COLO829 (cell line): Measurements from ENCODE around the gene LHCGR.
"Not testable (repeated sequence)": the region's sequence is repeated elsewhere in the genome, so short reads cannot be mapped to it uniquely, and the experiment has no call there.

ENCODE experiments used
- DNase-seq: peaks from one replicate; pipeline ENCODE4 v3.0.0; 2012; ENCODE audit warnings: low spot score

Gene LHCGR

GRCh38 chr2:48709096-48710034 lies 46.2 kb downstream of the LHCGR start:
- no peak for DNase-seq

DNA sequence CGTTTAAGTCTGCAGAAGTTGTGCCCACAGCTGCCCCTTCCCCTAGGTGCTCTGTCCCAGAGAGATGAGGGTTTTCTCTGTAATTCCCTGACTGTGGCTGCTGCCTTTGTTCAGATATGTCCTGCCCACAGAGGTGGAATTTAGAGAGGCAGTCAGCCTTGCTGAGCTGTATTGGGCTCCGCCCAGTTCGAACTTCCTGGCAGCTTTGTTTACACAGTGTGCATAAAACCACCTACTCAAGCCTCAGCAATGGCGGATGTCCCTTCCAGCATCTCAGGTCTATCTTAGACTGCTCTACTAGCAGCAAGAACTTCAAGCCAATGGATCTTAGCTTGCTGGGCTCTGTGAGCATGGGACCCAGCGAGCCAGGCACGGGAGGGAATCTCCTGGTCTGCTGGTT lies 48.1 kb downstream of the LHCGR start:
- DNase-seq, result no peak

GRCh38 chr2:48703621-48704020 lies 51.9 kb downstream of the LHCGR start:
- not testable (repeated sequence) for DNase-seq

GRCh38 chr2:48699348-48699930 lies 56.1 kb downstream of the LHCGR start:
- DNase-seq, result no peak

DNA sequence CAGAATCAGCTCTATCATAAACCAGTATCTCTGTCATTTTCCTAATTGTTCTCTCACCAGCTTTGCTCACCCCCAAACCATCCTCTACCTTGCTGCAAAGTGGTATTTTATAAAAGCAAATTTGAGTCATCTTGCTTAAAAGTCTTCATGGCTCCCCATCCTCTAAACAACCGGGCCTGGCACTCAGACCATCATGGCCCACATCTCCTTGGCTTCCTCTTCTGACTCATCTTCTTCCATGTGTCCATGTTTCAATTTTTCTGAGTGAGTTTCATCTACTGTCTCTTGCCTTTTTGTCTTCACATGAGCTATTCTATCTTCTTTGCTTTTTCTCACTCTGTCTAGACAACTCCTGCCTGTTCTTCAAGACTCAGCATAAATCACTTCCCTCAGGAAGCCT lies 58.6 kb downstream of the LHCGR start:
- DNase-seq, result no peak

DNA sequence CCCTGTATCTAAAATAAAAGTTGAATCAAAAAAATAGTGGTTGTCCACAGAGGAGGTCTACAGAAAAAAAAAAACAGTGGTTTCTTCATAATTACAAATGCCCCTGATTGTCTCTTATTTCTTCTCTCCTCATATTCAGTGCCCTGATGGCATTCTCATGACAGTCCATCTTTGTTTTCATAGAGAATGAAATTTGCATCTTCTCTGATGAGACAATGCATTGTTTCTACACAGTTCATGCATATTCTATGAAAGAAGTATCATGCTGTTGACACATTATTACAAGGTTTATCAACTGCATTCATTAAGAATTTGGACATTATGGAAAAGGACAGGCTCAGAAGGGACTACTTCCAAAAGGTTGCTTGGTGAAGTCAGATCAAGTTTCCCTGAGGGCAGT lies 59.5 kb downstream of the LHCGR start:
- DNase-seq, result no peak

- no peak for DNase-seq
These were observed 61.4 kb downstream of the LHCGR start for GRCh38 chr2:48694149-48694548.

DNA sequence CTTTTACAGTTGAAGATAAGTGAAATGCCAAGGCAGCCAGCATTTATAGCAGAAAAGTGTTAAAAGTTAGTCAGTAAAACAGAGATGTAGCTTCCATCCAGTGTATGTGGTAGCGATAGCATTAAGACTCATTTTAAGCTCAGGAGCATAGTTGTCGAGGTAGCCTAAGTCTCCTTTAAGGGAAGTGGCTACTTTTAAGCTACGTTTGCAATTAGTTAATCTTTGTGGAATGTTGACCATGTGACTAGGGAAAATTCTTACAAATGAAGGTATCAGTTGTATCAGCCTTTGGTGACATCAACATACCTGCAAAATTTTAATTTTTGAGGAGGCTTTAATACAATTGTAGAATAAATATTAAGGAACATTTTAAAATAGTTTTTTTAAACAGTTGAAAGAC lies 61.9 kb downstream of the LHCGR start:
- DNase-seq, result no peak

DNA sequence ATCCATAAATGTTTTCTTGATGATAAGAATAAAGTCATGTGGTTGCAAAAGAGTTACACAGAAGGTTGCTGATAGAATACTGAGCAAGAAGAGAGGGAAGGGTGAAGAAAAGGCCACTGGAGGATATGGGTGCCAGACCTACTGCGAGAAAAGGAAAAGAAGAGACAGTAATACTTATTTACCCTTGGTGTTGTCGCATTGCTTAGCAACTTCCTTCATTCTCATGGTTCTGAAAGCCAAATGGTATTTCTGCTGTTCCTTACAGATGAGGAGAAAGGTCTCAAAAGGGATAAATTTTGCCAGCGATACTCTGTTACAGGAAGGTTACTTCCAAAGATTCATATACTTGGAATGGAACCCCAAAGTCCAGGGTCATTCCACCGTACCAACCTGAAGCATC lies 62.5 kb downstream of the LHCGR start:
- DNase-seq, result no peak

DNA sequence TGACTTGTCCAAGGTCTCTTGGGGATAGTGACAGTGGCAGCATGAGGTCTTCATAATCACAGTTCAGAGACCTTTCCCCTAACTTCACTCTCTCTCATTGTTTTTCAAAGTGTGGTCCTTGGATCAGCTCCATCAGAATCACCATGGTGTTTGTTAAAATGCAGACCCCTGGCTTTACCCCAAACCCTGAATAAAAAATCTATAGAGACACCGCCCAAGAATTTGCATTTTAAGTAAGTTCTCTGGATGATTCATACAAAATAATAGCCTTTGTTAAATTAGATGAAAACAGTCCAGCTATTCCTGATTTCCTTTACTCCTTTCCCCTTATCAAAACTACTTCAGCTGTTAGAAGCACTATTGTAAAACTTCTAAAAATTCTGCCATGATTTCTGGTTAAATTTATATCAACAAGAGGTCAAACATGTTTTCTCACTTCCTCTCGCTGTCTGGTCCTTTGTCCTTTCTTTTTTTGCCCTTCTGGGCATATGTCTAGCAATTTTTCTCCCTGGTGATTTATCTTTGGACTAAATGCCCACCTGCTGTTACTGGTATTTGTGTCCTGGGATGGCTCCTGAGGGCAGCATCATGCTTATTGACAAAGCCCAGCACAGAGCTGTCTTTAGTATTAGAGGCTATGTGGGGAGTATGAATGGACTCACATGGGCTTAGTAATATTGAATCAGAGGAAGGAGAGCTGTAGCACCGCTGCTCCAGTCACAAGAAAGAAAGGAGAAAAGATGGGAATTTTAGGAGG lies 63.4 kb downstream of the LHCGR start:
- no peak for DNase-seq

DNA sequence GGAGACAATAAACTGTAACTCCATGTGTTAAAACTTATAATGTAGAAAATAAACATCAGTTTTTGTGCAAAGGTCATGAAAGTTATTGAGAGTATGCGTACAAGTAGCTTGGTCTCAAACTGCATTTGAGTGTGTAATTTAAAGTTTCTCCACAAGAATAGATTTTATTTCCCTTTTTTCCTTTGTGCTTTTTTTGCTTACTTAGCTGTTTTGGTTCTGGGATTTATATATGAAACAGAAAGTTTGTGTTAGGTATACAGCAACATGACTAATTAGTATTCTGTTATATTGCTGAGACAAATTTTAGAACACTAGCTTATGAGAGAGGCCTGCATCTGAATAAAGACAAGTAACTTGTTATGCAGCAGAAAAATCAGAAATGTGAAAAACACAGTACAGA lies 70.4 kb downstream of the LHCGR start:
- DNase-seq, result no peak

GRCh38 chr2:48677450-48677849 lies 78.1 kb downstream of the LHCGR start:
- DNase-seq, result no peak

DNA sequence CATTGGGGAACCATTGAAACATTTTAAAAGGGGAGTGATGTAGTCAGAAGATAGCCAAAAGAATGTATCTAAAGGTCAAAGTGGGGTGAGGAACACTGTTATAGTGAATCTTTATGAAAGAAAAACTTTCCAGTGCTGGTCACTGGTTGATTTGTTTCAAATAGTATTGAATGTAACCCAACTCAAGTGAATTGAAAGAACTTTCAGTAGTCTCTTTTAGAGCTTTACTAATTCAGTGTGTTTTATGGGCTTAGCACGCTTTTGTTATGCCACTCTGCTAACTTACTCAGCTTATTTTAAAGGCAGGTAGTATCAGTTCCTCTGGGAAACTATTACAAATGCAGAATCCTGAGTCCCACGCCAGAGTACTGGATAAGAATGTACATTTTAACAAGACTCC lies 80.6 kb downstream of the LHCGR start:
- no peak for DNase-seq

DNA sequence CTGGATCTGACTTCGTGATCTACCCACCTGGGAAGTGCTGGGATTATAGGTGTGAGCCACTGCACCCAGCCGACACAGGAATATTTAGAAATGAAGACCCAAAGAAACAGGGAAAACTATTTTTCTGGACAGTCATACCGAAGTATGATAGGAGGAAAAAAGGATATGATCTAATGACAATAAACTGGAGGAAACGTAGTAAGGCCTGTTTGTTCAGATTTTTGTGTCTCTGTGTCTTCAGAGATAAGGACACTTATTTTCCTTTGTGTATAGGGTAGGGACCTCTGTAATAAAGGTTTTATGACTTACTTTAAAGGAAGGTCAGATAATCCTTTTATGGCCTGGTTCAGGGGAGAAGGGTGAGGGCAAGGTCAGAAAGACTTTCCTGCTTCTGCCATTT lies 81.9 kb downstream of the LHCGR start:
- DNase-seq, result no peak

- DNase-seq, result no peak
These were observed 86.5 kb downstream of the LHCGR start for GRCh38 chr2:48668992-48669391.

DNA sequence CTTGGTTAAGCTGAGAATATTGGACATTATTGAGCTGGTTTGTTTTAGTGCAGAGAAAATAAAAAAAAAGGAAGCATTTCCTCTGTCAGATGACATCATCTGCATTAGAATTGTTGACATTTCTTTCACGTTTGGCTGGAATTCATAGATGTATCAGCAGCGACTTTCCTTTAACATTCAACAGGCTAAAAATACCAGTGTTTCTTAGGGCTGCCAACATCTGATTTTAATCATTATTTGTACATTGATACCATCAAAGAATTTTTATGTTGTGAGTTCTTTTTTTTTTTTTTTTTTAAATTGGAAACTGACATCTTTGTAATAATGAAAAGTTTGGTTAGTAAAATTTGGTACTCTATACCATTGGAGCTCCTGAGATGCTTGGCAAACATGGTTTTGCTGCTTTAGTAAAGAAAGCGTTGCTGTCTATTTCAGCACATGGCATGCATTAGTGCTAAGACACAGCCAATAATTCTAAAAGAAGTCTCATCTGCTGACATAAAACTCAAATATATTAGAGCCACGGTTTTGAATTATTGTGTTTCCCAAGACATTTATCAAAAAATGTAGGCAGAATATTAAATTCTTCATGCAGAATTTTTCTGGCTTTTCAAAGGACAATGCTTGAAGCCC lies 104.2 kb downstream of the LHCGR start:
- no peak for DNase-seq

- no peak for DNase-seq
These were observed 117.3 kb downstream of the LHCGR start for GRCh38 chr2:48638261-48638660.
